Measurements from ENCODE around the gene IL22RA1. TPM values are rescaled to one million over a fixed set of nuclear protein-coding genes. Genes with fewer than 3 reads are reported as not detected.

The IL22RA1 gene
- total RNA-seq, 1 experiment from 2014 or later = 1.2 TPM

DNA sequence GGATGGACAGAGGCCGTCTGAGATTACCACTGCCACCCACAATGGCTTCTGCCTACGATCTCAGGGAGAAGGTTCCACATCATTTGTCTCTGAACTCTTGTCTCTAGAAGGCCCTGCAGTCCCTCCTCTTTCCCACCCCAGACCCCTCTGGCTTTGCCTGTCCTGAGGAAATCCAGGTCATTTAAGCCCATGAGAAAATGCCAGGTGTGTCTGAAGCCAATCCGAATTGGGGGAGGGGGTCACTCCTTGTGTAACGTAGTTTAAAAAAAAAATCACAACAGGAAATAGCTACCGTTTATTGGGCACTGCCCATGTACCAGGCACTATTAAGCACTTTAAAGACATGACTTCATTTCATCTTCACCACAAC is 23.5 kb downstream of the IL22RA1 start:
- ChIA-PET POLR2A (ENCODE audit: unreplicated experiment) (no interaction called here), CTCF (no interaction called here)
- no peaks in the 10 kb centered on the region for H3F3A ChIP-seq (ENCODE audit: low read length, unreplicated experiment)
- peak overlapping the region; percentile 19; the same call in 1 of the 2 replicates for H3K4me2 ChIP-seq (ENCODE audit: low read length)
- ATAC-seq = no peak
- H3K4me3 ChIP-seq (ENCODE audit: low read length) = no peak overlapping the region
- no peaks in the 10 kb centered on the region for H3K36me3 ChIP-seq (ENCODE audit: low read depth, low read length)
- no TSS peak for BruUV-seq (replicated peaks)
- no peaks in the 10 kb centered on the region for H3K9me2 ChIP-seq (replicated peaks; ENCODE audit: low read length)
- H3K27me3 ChIP-seq (ENCODE audit: low read length) = no peaks in the 10 kb centered on the region
- no peak for TF ChIP-seq EZH2 (IDR thresholded peaks at IDR 0.05; ENCODE audit: low read length, unreplicated experiment)
- TF ChIP-seq EZH2phosphoT487 (IDR thresholded peaks at IDR 0.05; ENCODE audit: borderline replicate concordance, low read length) = no peak
- TF ChIP-seq, protein P1, sequence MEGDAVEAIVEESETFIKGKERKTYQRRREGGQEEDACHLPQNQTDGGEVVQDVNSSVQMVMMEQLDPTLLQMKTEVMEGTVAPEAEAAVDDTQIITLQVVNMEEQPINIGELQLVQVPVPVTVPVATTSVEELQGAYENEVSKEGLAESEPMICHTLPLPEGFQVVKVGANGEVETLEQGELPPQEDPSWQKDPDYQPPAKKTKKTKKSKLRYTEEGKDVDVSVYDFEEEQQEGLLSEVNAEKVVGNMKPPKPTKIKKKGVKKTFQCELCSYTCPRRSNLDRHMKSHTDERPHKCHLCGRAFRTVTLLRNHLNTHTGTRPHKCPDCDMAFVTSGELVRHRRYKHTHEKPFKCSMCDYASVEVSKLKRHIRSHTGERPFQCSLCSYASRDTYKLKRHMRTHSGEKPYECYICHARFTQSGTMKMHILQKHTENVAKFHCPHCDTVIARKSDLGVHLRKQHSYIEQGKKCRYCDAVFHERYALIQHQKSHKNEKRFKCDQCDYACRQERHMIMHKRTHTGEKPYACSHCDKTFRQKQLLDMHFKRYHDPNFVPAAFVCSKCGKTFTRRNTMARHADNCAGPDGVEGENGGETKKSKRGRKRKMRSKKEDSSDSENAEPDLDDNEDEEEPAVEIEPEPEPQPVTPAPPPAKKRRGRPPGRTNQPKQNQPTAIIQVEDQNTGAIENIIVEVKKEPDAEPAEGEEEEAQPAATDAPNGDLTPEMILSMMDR (conservative IDR thresholded peaks at IDR 0.05; ENCODE audit: low read depth, low read length) = no peak
- H3K9me3 ChIP-seq (ENCODE audit: low read length) = no peaks in the 10 kb centered on the region
- H3K9ac ChIP-seq (ENCODE audit: low read length) = no peak overlapping the region
- H2AFZ ChIP-seq (ENCODE audit: low read length) = 0 out of 2 replicates have a peak overlapping the region, but pooled peaks have one; percentile 58
- H3K27ac ChIP-seq (ENCODE audit: low read length) = no peak overlapping the region
- DNase-seq = no peak
- no peaks in the 10 kb centered on the region for H3K79me2 ChIP-seq (ENCODE audit: low read length)
- no peaks in the 10 kb centered on the region for H4K20me1 ChIP-seq (ENCODE audit: low read length)
- intact Hi-C loops (cut with micrococcal nuclease) = loop anchor here (10.0 kb wide), 1 partner anchor 155 kb away; no protein-coding TSS in a partner anchor
- peaks cover 34% of the 10 kb centered on the region for H3K4me1 ChIP-seq (ENCODE audit: insufficient read depth, low read length)

DNA sequence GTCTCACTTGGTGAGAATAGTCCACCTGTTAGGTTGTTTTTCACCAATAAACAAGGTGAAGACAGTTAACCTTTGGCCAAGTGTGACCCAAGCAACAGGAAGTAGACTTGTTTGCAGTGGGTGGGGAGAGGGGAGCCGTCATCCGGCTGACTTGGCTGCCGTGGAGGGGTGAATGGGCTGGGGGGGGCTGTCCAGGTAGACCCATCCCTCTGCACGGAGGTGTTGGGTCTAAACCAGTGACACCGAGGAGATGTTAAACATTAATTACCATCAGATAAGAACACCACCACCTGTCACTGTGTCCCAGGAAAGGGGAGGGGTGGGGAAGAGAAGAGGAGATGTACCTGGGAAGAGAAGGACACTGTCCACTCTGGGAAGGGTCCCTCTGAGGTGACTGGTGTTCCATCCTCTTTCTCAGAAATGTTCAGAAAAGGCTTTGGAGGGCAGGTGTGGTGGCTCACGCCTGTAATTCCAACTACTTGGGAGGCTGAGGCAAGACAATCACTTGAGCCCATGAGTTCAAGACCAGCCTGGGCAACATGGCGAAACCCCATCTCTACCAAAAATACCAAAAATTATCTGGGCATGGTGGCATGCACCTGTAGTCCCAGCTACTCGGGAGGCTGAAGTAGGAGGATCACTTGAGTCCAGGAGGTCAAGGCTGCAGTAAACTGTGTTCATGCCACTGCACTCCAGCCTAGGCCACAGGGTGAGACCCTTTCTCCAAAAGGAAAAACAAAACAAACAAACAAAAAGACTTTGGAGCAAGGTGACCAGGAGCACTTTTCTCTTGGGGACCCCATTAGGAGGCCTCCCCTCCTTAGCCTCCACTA is 24.3 kb downstream of the IL22RA1 start:
- H3K9me3 ChIP-seq (ENCODE audit: low read length) = no peaks in the 10 kb centered on the region
- peak overlapping the region; percentile 24; the same call in 1 of the 2 replicates for H3K4me2 ChIP-seq (ENCODE audit: low read length)
- ATAC-seq = no peak; the same call in 1 of the 2 replicates
- no peaks in the 10 kb centered on the region for H3K9me2 ChIP-seq (replicated peaks; ENCODE audit: low read length)
- CTCF ChIA-PET = no interaction called here
- DNase-seq = no peak
- POLR2A ChIA-PET (ENCODE audit: unreplicated experiment) = no interaction called here
- H3K4me3 ChIP-seq (ENCODE audit: low read length) = no peak overlapping the region
- no peaks in the 10 kb centered on the region for H3F3A ChIP-seq (ENCODE audit: low read length, unreplicated experiment)
- no peaks in the 10 kb centered on the region for H4K20me1 ChIP-seq (ENCODE audit: low read length)
- intact Hi-C loops (cut with micrococcal nuclease) = loop anchor here (10.0 kb wide), 1 partner anchor 154 kb away; no protein-coding TSS in a partner anchor
- 0 out of 2 replicates have a peak overlapping the region, but pooled peaks have one; percentile 22 for H3K27ac ChIP-seq (ENCODE audit: low read length)
- no peak overlapping the region for H3K9ac ChIP-seq (ENCODE audit: low read length)
- H3K4me1 ChIP-seq (ENCODE audit: insufficient read depth, low read length) = peaks cover 34% of the 10 kb centered on the region
- H3K27me3 ChIP-seq (ENCODE audit: low read length) = no peaks in the 10 kb centered on the region
- no peaks in the 10 kb centered on the region for H3K36me3 ChIP-seq (ENCODE audit: low read depth, low read length)
- no peak for TF ChIP-seq EZH2 (IDR thresholded peaks at IDR 0.05; ENCODE audit: low read length, unreplicated experiment)
- no peak for TF ChIP-seq EZH2phosphoT487 (IDR thresholded peaks at IDR 0.05; ENCODE audit: borderline replicate concordance, low read length)
- TF ChIP-seq, protein P1 (conservative IDR thresholded peaks at IDR 0.05; ENCODE audit: low read depth, low read length) = no peak
- BruUV-seq (replicated peaks) = no TSS peak
- no peaks in the 10 kb centered on the region for H3K79me2 ChIP-seq (ENCODE audit: low read length)
- H2AFZ ChIP-seq (ENCODE audit: low read length) = no peak overlapping the region

All from PC-3 (cell line).